ENCODE results near the gene SEC23IP. TPM values are rescaled to one million over a fixed set of nuclear protein-coding genes. Genes with fewer than 3 reads are reported as not detected.
"Not testable (repeated sequence)": the region's sequence is repeated elsewhere in the genome, so short reads cannot be mapped to it uniquely, and the experiment has no call there.

Gene SEC23IP
- total RNA-seq, 2 donors from 2014 or later = 14.5 to 16.4 TPM

- no peak for DNase-seq (ENCODE audit: low spot score)
Measured at GRCh38 chr10:119862524-119862923, 30.0 kb upstream of the SEC23IP start.

DNA sequence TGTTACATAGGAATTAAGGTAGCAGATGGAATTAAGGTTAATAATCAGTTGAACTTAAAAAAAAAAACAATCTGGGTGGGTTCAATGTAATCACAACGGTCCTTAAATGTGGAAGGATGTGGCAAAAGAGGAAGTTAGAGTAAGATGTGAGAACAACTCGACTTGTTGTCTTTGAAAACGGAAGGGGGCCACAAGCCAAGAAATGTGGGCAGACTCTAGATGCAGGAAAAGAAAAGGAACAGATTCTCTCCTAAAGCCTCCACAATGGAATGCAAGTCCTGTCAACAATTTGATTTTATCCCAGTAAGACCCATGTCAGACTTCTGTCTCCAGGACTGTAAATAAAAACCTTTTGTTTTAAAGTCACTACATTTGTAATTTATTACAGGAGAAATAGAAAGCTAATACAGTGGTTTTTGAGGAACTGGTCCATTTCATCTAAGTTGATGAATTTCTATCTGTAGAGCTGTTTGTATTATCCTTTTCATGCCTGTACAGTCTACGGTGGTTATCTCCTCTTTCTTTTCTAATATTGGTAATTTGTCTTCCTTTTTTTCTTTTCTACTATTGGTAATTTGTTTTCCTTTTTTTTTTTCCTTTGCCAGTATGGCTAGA is 28.5 kb upstream of the SEC23IP start:
- Histone ChIP-seq H3K27ac (no peak overlapping the region), H3K27me3 (no peaks in the 10 kb centered on the region), H3K4me1 (peaks cover 0 to 12% of the 10 kb centered on the region in 2 donors), H3K4me3 (no peak overlapping the region), H3K9me3 (no peaks in the 10 kb centered on the region), H3K36me3 (no peaks in the 10 kb centered on the region)
- DNase-seq (ENCODE audit: low spot score) = no peak
- no peak for TF ChIP-seq CTCF (IDR thresholded peaks at IDR 0.05)

More at GRCh38 chr10:119862524-119862923, 30.0 kb upstream of the SEC23IP start:
- H3K9me3 ChIP-seq = no peaks in the 10 kb centered on the region
- no peaks in the 10 kb centered on the region for H3K4me1 ChIP-seq
- no peaks in the 10 kb centered on the region for H3K27me3 ChIP-seq
- no peaks in the 10 kb centered on the region for H3K36me3 ChIP-seq
- H3K4me3 ChIP-seq = no peak overlapping the region
- H3K27ac ChIP-seq = no peak overlapping the region
- TF ChIP-seq CTCF (IDR thresholded peaks at IDR 0.05) = no peak

- no peak overlapping the region for H3K4me3 ChIP-seq
- peaks cover 0 to 23% of the 10 kb centered on the region in 2 donors for H3K4me1 ChIP-seq
- DNase-seq (ENCODE audit: low spot score) = no peak
- no peak overlapping the region for H3K27ac ChIP-seq
- H3K36me3 ChIP-seq = no peaks in the 10 kb centered on the region
- no peaks in the 10 kb centered on the region for H3K27me3 ChIP-seq
- TF ChIP-seq CTCF (IDR thresholded peaks at IDR 0.05) = no peak
- H3K9me3 ChIP-seq = no peaks in the 10 kb centered on the region
Measured at GRCh38 chr10:119865699-119866240, 26.8 kb upstream of the SEC23IP start.

DNA sequence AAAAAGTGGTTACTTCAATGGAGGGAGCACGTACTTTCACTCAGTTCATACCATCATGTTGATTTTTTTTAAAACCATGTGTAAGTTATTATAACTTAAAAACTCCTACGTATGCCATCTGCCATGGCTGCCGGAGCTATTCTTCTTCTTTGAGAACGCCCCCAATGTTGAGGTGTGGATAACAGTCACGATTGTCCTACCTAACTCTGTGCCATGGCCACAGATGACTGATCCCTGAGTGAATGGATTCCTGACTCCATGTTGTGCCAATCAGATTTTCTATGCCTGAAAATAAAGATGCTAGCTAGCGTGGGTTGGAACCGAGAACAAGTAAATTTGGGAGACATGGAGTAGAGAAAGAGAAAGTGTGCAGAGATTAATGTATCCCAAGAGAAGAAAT is 25.2 kb upstream of the SEC23IP start:
- Histone ChIP-seq H3K4me3 (no peak overlapping the region), H3K27me3 (no peaks in the 10 kb centered on the region), H3K4me1 (peaks cover 0 to 33% of the 10 kb centered on the region in 2 donors), H3K36me3 (no peaks in the 10 kb centered on the region), H3K27ac (no peak overlapping the region), H3K9me3 (no peaks in the 10 kb centered on the region)
- TF ChIP-seq CTCF (IDR thresholded peaks at IDR 0.05) = no peak
- no peak for DNase-seq (ENCODE audit: low spot score)

DNA sequence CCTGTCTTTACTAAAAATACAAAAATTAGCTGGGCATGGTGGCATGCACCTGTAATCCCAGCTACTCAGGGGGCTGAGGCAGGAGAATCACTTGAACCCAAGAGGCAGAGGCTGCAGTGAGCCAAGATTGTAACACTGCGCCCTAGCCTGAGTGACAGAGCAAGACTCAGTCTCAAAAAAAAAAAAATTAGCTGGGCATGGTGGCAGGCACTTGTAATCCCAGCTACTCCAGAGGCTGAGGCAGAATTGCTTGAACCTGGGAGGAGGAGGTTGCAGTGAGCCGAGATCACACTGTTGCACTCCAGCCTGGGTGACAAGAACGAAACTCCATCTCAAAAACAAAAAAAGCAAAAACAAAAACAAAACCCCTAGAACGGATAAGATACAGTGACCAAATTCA is 23.1 kb upstream of the SEC23IP start:
- H3K9me3 ChIP-seq; H3K27ac ChIP-seq; H3K4me3 ChIP-seq; H3K36me3 ChIP-seq; DNase-seq (ENCODE audit: low spot score); H3K27me3 ChIP-seq: not testable (repeated sequence)
- H3K4me1 ChIP-seq = peaks cover 0 to 36% of the 10 kb centered on the region in 2 donors

GRCh38 chr10:119871881-119872609 is 20.5 kb upstream of the SEC23IP start:
- peaks cover 0 to 36% of the 10 kb centered on the region in 2 donors for H3K4me1 ChIP-seq
- peak overlapping the region; percentile 65 to 90 for H3K4me3 ChIP-seq
- peak overlapping the region; percentile 80 to 89 for H3K27ac ChIP-seq
- DNase-seq (ENCODE audit: low spot score) = no peak
- no peaks in the 10 kb centered on the region for H3K9me3 ChIP-seq
- H3K27me3 ChIP-seq = no peaks in the 10 kb centered on the region
- no peaks in the 10 kb centered on the region for H3K36me3 ChIP-seq
- no peak for TF ChIP-seq CTCF (IDR thresholded peaks at IDR 0.05)

Data from right atrium auricular region (tissue), 2 donors.